Stimulated activated naive B cell treated with anti-CD40 and anti-IgM and Interleukin-4, amounts not matched to agents 10 μg/mL and 1 μg/mL and 100 μg/mL, for 72 hours (primary cell): ENCODE data around the gene C11orf86.

ENCODE experiments used
- ATAC-seq, 2 donors: fragments of 150-1000 bp; cut with Tn5 transposase; replicated peaks; 2 replicates each; pipeline ENCODE4 v1.10.0; 2021; ENCODE audit warnings: moderate library complexity in 1 of 2
- DNase-seq: peaks from one replicate; pipeline ENCODE4 v3.0.0; 2021
- H3K27ac Mint-ChIP-seq: one replicate; pipeline ENCODE4 v1.8.0; 2022; ENCODE audit warnings: mild to moderate bottlenecking, mixed read lengths
- H3K27me3 Mint-ChIP-seq, 2 donors: one replicate each; pipeline ENCODE4 v1.8.0; 2022; ENCODE audit warnings: mixed read lengths in 2 of 2
- H3K36me3 Mint-ChIP-seq, 2 donors: one replicate each; pipeline ENCODE4 v1.8.0; 2022; ENCODE audit warnings: mixed read lengths in 2 of 2, mild to moderate bottlenecking in 1 of 2
- H3K4me1 Mint-ChIP-seq, 2 donors: one replicate each; pipeline ENCODE4 v1.8.0; 2022; ENCODE audit warnings: mixed read lengths in 2 of 2, mild to moderate bottlenecking in 1 of 2
- H3K4me3 Mint-ChIP-seq, 2 donors: one replicate each; pipeline ENCODE4 v1.8.0; 2022; ENCODE audit warnings: mild to moderate bottlenecking in 2 of 2, mixed read lengths in 2 of 2, moderate library complexity in 1 of 2
- H3K9me3 Mint-ChIP-seq, 2 donors: one replicate each; pipeline ENCODE4 v1.8.0; 2022; ENCODE audit warnings: mixed read lengths in 2 of 2, mild to moderate bottlenecking in 1 of 2

The C11orf86 gene

GRCh38 chr11:67015048-67015447, 39.9 kb downstream of the C11orf86 start:
- DNase-seq (no peak), ATAC-seq (no peak)
- Mint-ChIP-seq H3K4me1 (peaks cover 2 to 5% of the 10 kb centered on the region in 2 donors), H3K36me3 (peaks cover 5 to 6% of the 10 kb centered on the region in 2 donors), H3K4me3 (no peak overlapping the region), H3K9me3 (peaks cover 4 to 5% of the 10 kb centered on the region in 2 donors), H3K27ac (no peak overlapping the region), H3K27me3 (peaks cover 36 to 56% of the 10 kb centered on the region in 2 donors)

GRCh38 chr11:67016550-67016949, 41.4 kb downstream of the C11orf86 start:
- Mint-ChIP-seq H3K36me3 (peaks cover 5 to 6% of the 10 kb centered on the region in 2 donors), H3K4me3 (no peak overlapping the region), H3K9me3 (peaks cover 4 to 5% of the 10 kb centered on the region in 2 donors), H3K4me1 (peaks cover 3 to 9% of the 10 kb centered on the region in 2 donors), H3K27me3 (peaks cover 50 to 67% of the 10 kb centered on the region in 2 donors), H3K27ac (no peak overlapping the region)
- no peak for DNase-seq
- ATAC-seq, result no peak

GRCh38 chr11:67020949-67021348, 45.8 kb downstream of the C11orf86 start:
- DNase-seq (no peak), ATAC-seq (peak; percentile 38 to 58)
- H3K9me3 Mint-ChIP-seq, result peaks cover 4 to 5% of the 10 kb centered on the region in 2 donors
- no peak overlapping the region for H3K27ac Mint-ChIP-seq
- H3K36me3 Mint-ChIP-seq, result peaks cover 5 to 6% of the 10 kb centered on the region in 2 donors
- peaks cover 55 to 69% of the 10 kb centered on the region in 2 donors for H3K27me3 Mint-ChIP-seq
- no peak overlapping the region for H3K4me3 Mint-ChIP-seq
- H3K4me1 Mint-ChIP-seq, result peaks cover 24 to 31% of the 10 kb centered on the region in 2 donors

GRCh38 chr11:67022341-67022933, 47.3 kb downstream of the C11orf86 start:
- peaks cover 66 to 76% of the 10 kb centered on the region in 2 donors for H3K27me3 Mint-ChIP-seq
- H3K36me3 Mint-ChIP-seq, result peaks cover 5 to 6% of the 10 kb centered on the region in 2 donors
- H3K9me3 Mint-ChIP-seq, result peaks cover 4 to 5% of the 10 kb centered on the region in 2 donors
- no peak overlapping the region for H3K27ac Mint-ChIP-seq
- ATAC-seq (no peak), DNase-seq (no peak)
- H3K4me3 Mint-ChIP-seq, result no peak overlapping the region
- peaks cover 24 to 26% of the 10 kb centered on the region in 2 donors for H3K4me1 Mint-ChIP-seq

GRCh38 chr11:67022961-67023956, 48.2 kb downstream of the C11orf86 start, which contains the start of gene SYT12:
SYT12 (plus strand) TSS chr11:67023134; CDS start chr11:67030145, 7,011 bp downstream.
- Mint-ChIP-seq H3K4me1 (peaks cover 26% of the 10 kb centered on the region in 2 donors), H3K27ac (peak within 1 kb of the TSS; percentile 16), H3K4me3 (peak within 1 kb of the TSS; percentile 69 to 79), H3K9me3 (peaks cover 4 to 5% of the 10 kb centered on the region in 2 donors), H3K36me3 (peaks cover 5 to 6% of the 10 kb centered on the region in 2 donors), H3K27me3 (peaks cover 66 to 83% of the 10 kb centered on the region in 2 donors)
- ATAC-seq, result peak; percentile 19 to 22
- DNase-seq, result no peak

- H3K36me3 Mint-ChIP-seq, result peaks cover 0 to 1% of the 10 kb centered on the region in 2 donors
- peaks cover 63 to 81% of the 10 kb centered on the region in 2 donors for H3K27me3 Mint-ChIP-seq
- H3K27ac Mint-ChIP-seq, result no peak overlapping the region
- H3K4me1 Mint-ChIP-seq, result peaks cover 26% of the 10 kb centered on the region in 2 donors
- peak overlapping the region; percentile 69 to 79 for H3K4me3 Mint-ChIP-seq
- DNase-seq (no peak), ATAC-seq (no peak)
- peaks cover under 1 to 1% of the 10 kb centered on the region in 2 donors for H3K9me3 Mint-ChIP-seq
Measured at GRCh38 chr11:67023957-67024353, 48.9 kb downstream of the C11orf86 start.

- H3K27me3 Mint-ChIP-seq, result peaks cover 66 to 84% of the 10 kb centered on the region in 2 donors
- peaks cover 26% of the 10 kb centered on the region in 2 donors for H3K4me1 Mint-ChIP-seq
- peak; percentile 21 for DNase-seq
- H3K9me3 Mint-ChIP-seq, result no peaks in the 10 kb centered on the region
- H3K36me3 Mint-ChIP-seq, result no peaks in the 10 kb centered on the region
- ATAC-seq, result peak; percentile 31 to 57
- H3K27ac Mint-ChIP-seq, result no peak overlapping the region
- H3K4me3 Mint-ChIP-seq, result peak overlapping the region in 1 of 2 donors; percentile 35
Measured at GRCh38 chr11:67024410-67024809, 49.3 kb downstream of the C11orf86 start.

GRCh38 chr11:67024966-67025365, 49.9 kb downstream of the C11orf86 start:
- DNase-seq (no peak), ATAC-seq (no peak)
- no peaks in the 10 kb centered on the region for H3K9me3 Mint-ChIP-seq
- peaks cover 24 to 26% of the 10 kb centered on the region in 2 donors for H3K4me1 Mint-ChIP-seq
- no peaks in the 10 kb centered on the region for H3K36me3 Mint-ChIP-seq
- H3K27me3 Mint-ChIP-seq, result peaks cover 67 to 87% of the 10 kb centered on the region in 2 donors
- H3K4me3 Mint-ChIP-seq, result no peak overlapping the region
- H3K27ac Mint-ChIP-seq, result no peak overlapping the region

- ATAC-seq, result no peak
- Mint-ChIP-seq H3K27ac (no peak overlapping the region), H3K4me3 (no peak overlapping the region), H3K36me3 (no peaks in the 10 kb centered on the region), H3K27me3 (peaks cover 67 to 91% of the 10 kb centered on the region in 2 donors), H3K4me1 (peaks cover 22 to 26% of the 10 kb centered on the region in 2 donors), H3K9me3 (no peaks in the 10 kb centered on the region)
- DNase-seq, result no peak
Measured at GRCh38 chr11:67025750-67026149, 50.6 kb downstream of the C11orf86 start.
